T-helper 1 cell treated with Interleukin-12 subunit alpha and Interleukin-12 subunit beta and Interleukin-4 antibody, amounts not matched to agents 30 ng/mL and 1 ng/mL, for 36 hours (primary cell): ENCODE measurements around the gene VPS29. TPM values are rescaled to one million over a fixed set of nuclear protein-coding genes. Genes with fewer than 3 reads are reported as not detected.
"Not testable (repeated sequence)": the region's sequence is repeated elsewhere in the genome, so short reads cannot be mapped to it uniquely, and the experiment has no call there.

ENCODE experiments used
- intact Hi-C: fragments of 100-400 bp; cut with micrococcal nuclease; formaldehyde crosslinking; loops from one replicate; pipeline ENCODE4 v1.15.1; 2024
- total RNA-seq: library from RNA; stranded (reverse); gene quantifications from 2 replicates; pipeline ENCODE4 v1.2.3, GENCODE V29; 2022

VPS29 gene
- total RNA-seq, 1 donor from 2014 or later, result 135 TPM

- intact Hi-C loops, result no loop called here
Observed at GRCh38 chr12:110528277-110528839, 26.4 kb upstream of the VPS29 start.

DNA sequence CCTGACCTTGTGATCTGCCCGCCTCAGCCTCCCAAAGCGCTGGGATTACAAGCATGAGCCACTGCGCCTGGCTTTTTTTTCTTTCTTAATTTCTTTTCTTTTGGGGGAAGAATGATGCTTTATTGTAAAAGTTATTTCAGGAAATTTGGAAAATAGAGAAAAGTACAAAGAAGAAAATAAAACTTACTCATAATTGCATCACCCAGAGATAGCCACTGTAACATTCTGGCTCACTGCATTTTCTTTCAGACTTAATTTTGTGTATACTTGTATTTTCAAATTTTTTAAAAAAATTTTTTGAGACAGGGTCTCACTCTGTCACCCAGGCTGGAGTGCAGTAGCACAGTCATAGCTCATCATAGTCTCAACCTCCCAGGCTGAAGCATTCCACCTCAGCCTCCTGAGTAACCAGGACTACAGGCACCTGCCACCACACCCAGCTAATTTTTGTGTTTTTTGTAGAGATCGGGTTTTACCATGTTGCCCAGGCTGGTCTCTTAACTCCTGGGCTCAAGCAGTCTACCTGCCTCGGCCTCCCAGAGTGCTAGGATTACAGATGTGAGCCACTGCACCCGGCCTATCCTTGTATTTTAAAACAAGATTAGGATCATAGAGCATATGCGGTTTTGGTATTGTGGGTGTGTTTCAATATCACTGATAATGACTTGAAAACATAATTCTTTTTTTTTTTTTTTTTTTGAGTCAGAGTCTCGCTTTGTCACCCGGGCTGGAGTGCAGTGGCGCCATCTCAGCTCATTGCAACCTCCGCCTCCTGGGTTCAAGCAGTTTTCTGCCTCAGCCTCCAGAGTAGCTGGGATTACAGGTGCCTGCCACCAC lies 19.2 kb upstream of the VPS29 start:
- intact Hi-C loops, result not testable (repeated sequence)

GRCh38 chr12:110518014-110518413 lies 16.1 kb upstream of the VPS29 start:
- intact Hi-C loops, result not testable (repeated sequence)

DNA sequence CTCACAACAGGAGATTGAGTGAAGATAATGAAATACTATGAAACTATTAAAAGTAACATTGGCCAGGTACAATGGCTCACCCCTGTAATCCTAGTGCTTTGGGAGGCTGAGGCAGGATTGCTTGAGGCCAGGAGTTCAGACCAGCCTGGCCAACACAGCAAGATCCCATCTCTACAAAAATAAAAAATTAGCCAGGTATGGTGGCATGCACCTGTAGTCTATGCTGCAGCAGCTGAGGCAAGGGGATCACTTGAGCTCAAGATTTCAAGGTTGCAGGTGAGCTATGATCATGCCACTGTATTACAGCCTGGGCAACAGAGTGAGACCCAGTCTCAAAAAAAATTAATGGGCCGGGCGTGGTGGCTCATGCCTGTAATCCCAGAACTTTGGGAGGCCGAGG lies 15.1 kb upstream of the VPS29 start:
- intact Hi-C loops, result no loop called here

DNA sequence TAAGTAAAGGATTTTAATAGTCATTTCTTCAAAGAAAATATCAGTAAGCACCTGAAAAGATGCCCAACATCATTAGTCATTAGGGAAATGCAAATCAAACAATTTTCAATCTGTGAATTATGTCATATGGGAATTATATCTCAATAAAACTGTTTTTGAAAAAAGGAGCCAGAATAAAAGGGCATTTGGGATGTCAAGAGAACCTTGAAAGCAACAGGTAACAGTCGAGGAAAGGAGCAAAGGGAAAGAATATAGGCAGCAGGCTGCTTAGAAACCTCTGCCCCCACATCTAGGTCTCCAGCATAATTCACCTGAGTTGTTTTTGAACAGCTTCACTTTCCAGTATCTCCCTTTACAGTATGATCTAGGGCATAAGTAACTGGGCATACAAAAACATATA lies 12.5 kb upstream of the VPS29 start:
- intact Hi-C loops, result no loop called here

- intact Hi-C loops, result no loop called here
Observed at GRCh38 chr12:110513842-110514241, 11.9 kb upstream of the VPS29 start.

GRCh38 chr12:110508071-110508586 lies 6.2 kb upstream of the VPS29 start:
- intact Hi-C loops, result loop anchor here (10.0 kb wide), 1 partner anchor 1597 kb away; the partner anchor contains the start of gene NAA25

- intact Hi-C loops, result loop anchor here (10.0 kb wide), 1 partner anchor 1599 kb away; the partner anchor contains the start of gene NAA25
Observed at GRCh38 chr12:110505332-110505731, 3.4 kb upstream of the VPS29 start.

GRCh38 chr12:110503432-110503831 lies 1.5 kb upstream of the VPS29 start:
- intact Hi-C loops, result loop anchor here (2.0 to 10.0 kb wide), 3 partner anchors 59 to 1601 kb away; partner anchors contain the start of gene NAA25

GRCh38 chr12:110501399-110501751 lies 536 bp downstream of the VPS29 start:
- intact Hi-C loops, result loop anchor here (2.0 to 10.0 kb wide), 3 partner anchors 61 to 1603 kb away; partner anchors contain the start of genes ANKRD13A and NAA25

GRCh38 chr12:110498984-110499706 lies 2.8 kb downstream of the VPS29 start:
- intact Hi-C loops, result no loop called here

GRCh38 chr12:110475426-110475825 lies 26.5 kb downstream of the VPS29 start:
- intact Hi-C loops, result no loop called here

DNA sequence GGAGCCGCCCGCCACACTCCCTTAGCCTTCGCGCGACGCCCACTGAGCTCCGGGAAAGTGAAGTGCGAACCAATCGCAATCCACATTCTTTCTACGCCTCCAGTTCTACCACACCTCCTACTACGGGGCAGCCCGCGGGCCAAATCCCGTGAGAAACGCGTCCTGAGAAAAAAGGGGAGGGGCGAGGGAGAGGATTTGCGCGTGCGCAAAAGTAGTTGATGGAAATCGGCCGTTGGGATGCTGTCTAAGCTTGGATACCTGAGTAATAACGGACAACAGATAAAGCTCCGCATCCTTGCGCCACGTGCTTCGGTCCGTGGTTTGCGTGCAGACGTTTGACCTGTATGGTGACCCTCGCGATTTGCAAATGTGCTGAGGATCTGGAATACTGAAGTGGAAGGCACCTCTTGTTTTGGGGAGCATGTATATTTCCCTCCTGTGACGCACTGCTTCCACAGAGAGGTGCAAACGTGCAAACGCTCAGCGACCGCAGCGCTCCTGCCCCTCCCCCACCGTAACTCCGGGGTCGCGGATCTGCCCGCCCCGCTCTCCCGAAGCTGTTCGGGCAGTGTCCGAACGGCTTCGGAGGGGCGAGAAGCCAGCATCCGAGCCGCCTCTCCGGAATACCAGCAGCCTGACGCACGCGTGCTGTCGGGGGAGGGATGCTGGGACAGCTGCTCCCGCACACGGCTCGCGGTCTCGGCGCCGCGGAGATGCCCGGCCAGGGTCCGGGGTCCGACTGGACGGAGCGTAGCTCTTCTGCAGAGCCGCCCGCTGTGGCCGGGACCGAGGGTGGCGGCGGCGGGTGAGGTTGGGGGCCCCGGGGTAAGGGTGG lies 33.5 kb downstream of the VPS29 start, which contains the start of the genes FAM216A and GPN3:
Gene FAM216A (plus strand): TSS at position 632 of the 835 bp plus-strand sequence. CDS start 31 bp downstream, at position 663.
Gene GPN3 (minus strand): TSS at position 44 of the 835 bp plus-strand sequence. CDS start 54 bp downstream, outside the sequence.
- intact Hi-C loops, result loop anchor here (1.0 to 2.0 kb wide), 16 partner anchors 18 to 420 kb away; partner anchors contain the start of genes ANAPC7, ARPC3, HVCN1 and PPP1CC

DNA sequence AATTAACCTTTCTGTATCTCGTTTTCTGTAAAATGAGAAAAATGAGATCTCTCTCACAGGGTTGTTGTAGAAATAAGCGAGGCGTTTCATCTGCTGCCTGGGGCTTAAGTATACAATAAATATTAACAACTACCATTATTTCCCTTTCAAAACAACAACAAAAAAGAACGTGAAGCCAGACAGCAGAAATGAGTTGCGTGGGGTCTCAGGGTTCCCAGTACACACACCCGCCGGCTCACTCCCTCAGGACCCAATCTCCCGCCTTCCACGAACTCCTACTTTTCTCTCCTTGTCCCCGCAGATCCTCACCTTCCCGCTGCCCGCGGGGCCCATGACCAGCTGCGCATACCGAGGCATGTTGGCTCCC lies 34.1 kb downstream of the VPS29 start:
- intact Hi-C loops, result loop anchor here (1.0 to 2.0 kb wide), 12 partner anchors 18 to 420 kb away; partner anchors contain the start of genes ANAPC7, ARPC3, HVCN1 and PPP1CC

DNA sequence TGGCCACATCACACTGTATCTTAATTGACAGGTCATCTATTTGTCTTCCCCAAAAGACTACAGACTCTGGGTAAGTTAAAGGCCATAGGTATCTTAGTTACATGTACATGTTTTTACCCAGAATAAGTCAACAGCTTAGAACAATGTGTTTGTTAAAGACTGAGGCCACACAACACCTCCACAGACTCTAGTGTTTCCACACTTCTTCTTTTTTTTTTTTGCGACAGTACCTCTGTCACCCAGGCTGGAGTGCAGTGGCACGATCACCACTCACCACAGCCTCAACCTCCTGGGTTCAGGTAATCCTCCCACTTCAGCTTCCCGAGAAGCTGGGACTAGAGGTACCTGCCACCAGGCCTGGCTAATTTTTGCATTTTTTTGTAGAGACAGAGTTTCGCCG lies 35.1 kb downstream of the VPS29 start:
- intact Hi-C loops, result no loop called here

- intact Hi-C loops, result not testable (repeated sequence)
Observed at GRCh38 chr12:110465765-110466164, 36.1 kb downstream of the VPS29 start.

GRCh38 chr12:110465024-110465423 lies 36.9 kb downstream of the VPS29 start:
- intact Hi-C loops, result no loop called here

GRCh38 chr12:110461189-110461588 lies 40.7 kb downstream of the VPS29 start:
- intact Hi-C loops, result not testable (repeated sequence)

DNA sequence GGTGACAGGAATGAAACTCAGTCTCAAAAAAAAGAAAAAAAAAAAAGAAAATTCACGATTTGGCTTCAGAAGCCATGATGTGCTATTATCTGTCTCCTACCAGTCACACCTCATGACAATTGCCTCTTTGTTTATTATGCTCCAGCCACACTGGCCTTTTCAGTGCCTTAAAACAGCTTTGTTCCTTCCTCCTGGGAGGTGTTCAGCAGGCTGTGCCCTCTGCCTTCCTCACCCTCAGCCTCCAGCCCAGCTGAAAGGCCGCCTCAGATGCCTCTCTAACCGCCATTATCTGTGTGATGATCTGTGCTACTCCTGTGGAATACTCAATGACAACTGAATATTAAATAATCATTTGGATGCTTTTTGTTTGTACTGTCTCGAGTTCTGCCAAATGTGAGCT lies 43.2 kb downstream of the VPS29 start:
- intact Hi-C loops, result no loop called here

DNA sequence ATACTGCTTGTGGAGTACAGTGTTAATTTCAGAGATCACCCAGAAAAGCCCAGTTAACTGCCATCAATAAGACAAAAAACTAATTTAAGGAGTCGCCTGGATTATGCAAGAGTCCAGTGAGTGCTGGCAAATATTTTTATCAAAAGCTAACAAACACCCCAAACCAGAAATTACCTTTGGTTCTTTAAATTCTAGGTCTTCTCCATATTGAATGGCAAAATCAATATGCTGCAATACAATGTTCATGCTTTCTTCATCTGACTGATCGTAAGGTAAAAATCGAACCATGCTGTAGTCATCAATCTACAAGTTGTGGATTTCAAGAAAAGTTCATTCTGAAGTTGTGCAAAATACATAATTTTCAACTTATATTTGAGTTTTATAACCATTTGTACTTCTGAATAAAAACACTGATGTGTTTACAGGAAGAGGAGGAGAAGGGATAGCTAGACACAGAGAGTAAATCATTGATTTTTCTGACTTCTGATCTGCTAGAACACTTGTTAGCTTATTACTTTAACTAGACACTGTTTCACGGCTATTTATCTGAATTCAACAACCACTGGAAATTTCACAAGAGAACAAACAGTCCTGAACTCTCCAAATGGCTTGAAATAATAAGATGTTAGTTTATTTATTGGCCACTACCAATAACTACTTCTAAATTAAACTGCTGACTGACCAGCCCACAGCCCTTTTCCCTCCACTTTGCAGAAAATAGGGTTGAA lies 48.2 kb downstream of the VPS29 start:
- intact Hi-C loops, result no loop called here
